Measurements from ENCODE around the gene TMPRSS12.
"Not testable (repeated sequence)": the region's sequence is repeated elsewhere in the genome, so short reads cannot be mapped to it uniquely, and the experiment has no call there.

DNA sequence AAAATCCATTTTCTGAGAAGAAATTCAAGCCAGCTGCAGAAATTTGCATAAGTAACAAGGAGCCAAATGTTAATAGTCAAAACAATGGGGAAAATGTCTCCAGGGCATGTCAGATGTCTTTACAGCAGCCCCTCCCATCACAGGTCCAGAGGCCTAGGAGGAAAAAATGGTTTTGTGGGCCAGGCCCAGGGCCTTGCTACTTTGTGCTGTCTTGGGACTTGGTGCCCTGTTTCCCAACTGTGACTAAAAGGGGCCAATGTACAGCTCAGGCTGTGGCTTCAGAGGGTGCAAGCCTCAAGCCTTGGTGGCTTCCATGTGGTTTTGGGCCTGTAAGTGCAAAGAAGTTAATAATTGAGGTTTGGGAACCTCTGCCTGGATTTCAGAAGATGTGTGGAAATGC, 8.9 kb upstream of the TMPRSS12 start:
- TF ChIP-seq, protein P1, sequence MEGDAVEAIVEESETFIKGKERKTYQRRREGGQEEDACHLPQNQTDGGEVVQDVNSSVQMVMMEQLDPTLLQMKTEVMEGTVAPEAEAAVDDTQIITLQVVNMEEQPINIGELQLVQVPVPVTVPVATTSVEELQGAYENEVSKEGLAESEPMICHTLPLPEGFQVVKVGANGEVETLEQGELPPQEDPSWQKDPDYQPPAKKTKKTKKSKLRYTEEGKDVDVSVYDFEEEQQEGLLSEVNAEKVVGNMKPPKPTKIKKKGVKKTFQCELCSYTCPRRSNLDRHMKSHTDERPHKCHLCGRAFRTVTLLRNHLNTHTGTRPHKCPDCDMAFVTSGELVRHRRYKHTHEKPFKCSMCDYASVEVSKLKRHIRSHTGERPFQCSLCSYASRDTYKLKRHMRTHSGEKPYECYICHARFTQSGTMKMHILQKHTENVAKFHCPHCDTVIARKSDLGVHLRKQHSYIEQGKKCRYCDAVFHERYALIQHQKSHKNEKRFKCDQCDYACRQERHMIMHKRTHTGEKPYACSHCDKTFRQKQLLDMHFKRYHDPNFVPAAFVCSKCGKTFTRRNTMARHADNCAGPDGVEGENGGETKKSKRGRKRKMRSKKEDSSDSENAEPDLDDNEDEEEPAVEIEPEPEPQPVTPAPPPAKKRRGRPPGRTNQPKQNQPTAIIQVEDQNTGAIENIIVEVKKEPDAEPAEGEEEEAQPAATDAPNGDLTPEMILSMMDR (IDR thresholded peaks at IDR 0.05): not testable (repeated sequence)
- TF ChIP-seq POLR2AphosphoS5, POLR2A (IDR thresholded peaks at IDR 0.05): not testable (repeated sequence)

All from gastroesophageal sphincter (tissue), 3 donors.